BE2C (cell line): Measurements from ENCODE around the gene UBA7.

ENCODE experiments used
- DNase-seq: peaks from one replicate; pipeline ENCODE4 v3.0.0-alpha.2; 2020
- H3K27me3 ChIP-seq: fragments of 250-450 bp; sonication (Bioruptor Pico); 2 replicates; pipeline ENCODE4 v1.5.1; 2020; ENCODE audit warnings: mild to moderate bottlenecking
- H3K36me3 ChIP-seq: fragments of 250-450 bp; sonication (Bioruptor Pico); 2 replicates; pipeline ENCODE4 v1.5.1; 2020; ENCODE audit warnings: mild to moderate bottlenecking
- H3K4me1 ChIP-seq: fragments of 250-450 bp; sonication (Bioruptor Pico); 2 replicates; pipeline ENCODE4 v1.5.1; 2020
- H3K4me3 ChIP-seq: 2 replicates; pipeline ENCODE4 v1.5.1; 2011; ENCODE audit warnings: low read depth, low read length
- H3K9me3 ChIP-seq: fragments of 250-450 bp; sonication (Bioruptor Pico); 2 replicates; pipeline ENCODE4 v1.5.1; 2020
- TF ChIP-seq, protein P1 (sequence below): IDR thresholded peaks from 2 replicates; pipeline ENCODE4 v1.5.1; 2012; ENCODE audit warnings: mild to moderate bottlenecking, low read depth, low read length

Gene UBA7

DNA sequence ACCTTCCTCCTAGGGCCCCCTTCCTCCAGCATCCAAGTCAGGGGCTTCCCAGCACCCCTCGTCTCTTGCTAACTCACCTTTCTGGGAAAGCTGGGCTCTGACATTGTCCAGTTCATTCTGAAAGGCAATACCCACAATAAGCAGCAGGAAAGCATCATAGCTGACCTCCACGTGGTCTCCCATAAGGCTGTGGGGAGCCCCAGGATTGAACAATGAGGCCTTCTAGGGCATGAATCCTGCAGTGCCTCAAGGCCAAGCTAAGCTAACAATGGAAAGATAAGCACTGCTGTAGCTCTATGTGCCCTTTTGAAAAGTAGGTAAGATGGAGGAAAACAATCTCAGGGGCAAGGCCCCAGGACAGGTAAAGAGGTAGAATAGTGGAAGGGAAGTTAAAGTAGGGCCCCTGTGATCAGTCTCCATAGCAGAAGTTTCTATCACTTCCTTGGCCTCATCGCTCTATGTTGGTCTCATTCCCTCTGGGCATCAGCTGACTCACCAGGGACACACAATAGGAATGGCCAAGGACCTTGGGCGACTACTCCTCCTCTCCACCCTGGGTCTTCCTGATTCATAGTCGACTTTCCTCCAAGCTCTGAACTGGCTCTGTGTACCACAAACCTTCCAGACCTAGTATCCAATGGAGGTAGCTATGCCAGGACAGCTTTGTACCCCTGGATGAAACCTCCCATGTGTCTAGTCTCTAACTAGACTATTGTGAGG lies 30.9 kb upstream of the UBA7 start:
- Histone ChIP-seq H3K27me3 (no peaks in the 10 kb centered on the region), H3K4me1 (peaks cover 18% of the 10 kb centered on the region), H3K9me3 (no peaks in the 10 kb centered on the region), H3K36me3 (no peaks in the 10 kb centered on the region), H3K4me3 (no peak overlapping the region)
- no peak for DNase-seq
- TF ChIP-seq, protein P1, sequence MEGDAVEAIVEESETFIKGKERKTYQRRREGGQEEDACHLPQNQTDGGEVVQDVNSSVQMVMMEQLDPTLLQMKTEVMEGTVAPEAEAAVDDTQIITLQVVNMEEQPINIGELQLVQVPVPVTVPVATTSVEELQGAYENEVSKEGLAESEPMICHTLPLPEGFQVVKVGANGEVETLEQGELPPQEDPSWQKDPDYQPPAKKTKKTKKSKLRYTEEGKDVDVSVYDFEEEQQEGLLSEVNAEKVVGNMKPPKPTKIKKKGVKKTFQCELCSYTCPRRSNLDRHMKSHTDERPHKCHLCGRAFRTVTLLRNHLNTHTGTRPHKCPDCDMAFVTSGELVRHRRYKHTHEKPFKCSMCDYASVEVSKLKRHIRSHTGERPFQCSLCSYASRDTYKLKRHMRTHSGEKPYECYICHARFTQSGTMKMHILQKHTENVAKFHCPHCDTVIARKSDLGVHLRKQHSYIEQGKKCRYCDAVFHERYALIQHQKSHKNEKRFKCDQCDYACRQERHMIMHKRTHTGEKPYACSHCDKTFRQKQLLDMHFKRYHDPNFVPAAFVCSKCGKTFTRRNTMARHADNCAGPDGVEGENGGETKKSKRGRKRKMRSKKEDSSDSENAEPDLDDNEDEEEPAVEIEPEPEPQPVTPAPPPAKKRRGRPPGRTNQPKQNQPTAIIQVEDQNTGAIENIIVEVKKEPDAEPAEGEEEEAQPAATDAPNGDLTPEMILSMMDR = no peak

DNA sequence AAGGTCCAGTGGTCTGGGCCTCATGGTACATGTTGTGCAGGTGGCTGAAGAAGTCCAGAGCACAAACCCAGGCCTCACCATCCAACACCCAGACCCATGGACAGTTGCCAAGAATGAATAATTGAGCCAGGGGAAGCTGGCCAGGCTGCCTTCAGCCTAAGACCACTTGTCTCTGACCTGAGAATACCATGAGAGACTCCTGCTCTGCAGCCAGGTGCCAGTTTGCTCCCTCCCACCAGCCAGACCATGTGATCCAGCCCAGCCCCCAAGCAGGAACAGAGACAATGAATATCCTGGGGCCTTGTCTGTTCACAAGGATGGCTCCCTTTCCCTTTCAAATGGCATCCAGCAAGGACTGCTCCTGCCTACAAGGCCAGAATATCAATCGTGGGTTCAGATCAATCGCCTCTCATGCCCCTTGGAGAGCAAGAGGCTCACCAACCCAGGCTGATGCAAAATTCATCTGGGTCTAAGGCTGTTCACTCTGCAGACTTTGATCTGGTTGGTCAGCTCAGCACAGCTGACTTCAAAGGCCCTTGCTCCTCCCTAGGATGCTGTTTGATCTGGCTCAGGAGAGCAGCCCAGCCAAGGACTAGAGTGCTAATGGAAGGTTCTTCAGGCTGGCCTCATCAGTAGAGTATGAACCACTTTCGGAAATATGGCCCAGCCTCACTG lies 29.2 kb upstream of the UBA7 start:
- H3K27me3 ChIP-seq = no peaks in the 10 kb centered on the region
- DNase-seq = peak; percentile 36
- H3K4me3 ChIP-seq = no peak overlapping the region
- peaks cover 20% of the 10 kb centered on the region for H3K4me1 ChIP-seq
- no peaks in the 10 kb centered on the region for H3K36me3 ChIP-seq
- TF ChIP-seq, protein P1 = no peak
- no peaks in the 10 kb centered on the region for H3K9me3 ChIP-seq

DNA sequence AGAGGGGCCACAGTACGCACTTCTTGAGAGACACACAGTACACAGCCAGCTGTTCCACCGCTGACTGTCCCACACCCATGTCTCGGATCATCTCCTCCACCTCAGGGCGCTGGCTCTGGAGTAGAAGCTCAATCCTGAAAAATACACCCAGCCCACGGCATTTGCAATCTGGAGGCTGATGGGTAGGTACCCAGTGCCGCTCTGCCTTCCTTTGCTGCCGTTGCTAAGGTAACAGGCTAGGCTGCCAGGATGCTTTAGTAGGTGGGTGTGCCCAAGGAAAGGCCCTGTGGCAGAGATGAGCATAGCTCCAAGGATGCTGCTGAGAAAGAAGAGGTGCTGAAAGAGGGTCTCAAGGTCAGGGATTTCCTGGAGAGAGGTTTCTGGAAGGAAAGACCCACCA lies 28.1 kb upstream of the UBA7 start:
- H3K36me3 ChIP-seq = no peaks in the 10 kb centered on the region
- H3K9me3 ChIP-seq = no peaks in the 10 kb centered on the region
- no peak for DNase-seq
- TF ChIP-seq, protein P1 = no peak
- no peak overlapping the region for H3K4me3 ChIP-seq
- peaks cover 20% of the 10 kb centered on the region for H3K4me1 ChIP-seq
- H3K27me3 ChIP-seq = no peaks in the 10 kb centered on the region

DNA sequence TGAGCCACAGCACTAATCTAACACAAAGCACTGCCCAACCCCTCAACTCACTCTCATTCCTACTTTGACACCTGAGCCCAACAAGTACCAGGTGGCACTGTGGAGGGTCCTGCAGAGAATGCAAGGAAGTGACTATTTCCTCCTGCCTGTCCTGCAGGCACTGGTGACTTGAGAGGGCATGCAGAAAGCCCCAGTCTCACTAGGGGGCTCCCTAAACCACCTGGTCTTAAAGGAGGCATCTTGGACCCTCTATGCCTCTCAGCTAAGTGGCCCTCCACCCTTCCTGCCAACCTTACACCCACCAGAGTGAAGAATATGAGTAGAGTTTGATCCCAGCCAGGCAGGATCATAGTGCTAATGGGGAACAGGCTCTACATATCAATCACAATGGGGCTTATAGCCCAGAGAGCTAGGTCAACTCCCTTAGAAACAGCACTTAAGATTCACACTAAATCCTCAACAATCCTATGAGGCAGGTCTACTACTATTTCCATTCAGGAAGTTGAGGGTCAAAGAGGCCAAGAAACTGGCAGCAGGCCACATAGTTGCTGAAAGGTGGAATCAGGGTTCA lies 27.5 kb upstream of the UBA7 start:
- DNase-seq = peak; percentile 30
- TF ChIP-seq, protein P1 = peak; percentile 47
- no peak overlapping the region for H3K4me3 ChIP-seq
- no peaks in the 10 kb centered on the region for H3K9me3 ChIP-seq
- H3K4me1 ChIP-seq = peaks cover 20% of the 10 kb centered on the region
- no peaks in the 10 kb centered on the region for H3K36me3 ChIP-seq
- no peaks in the 10 kb centered on the region for H3K27me3 ChIP-seq

DNA sequence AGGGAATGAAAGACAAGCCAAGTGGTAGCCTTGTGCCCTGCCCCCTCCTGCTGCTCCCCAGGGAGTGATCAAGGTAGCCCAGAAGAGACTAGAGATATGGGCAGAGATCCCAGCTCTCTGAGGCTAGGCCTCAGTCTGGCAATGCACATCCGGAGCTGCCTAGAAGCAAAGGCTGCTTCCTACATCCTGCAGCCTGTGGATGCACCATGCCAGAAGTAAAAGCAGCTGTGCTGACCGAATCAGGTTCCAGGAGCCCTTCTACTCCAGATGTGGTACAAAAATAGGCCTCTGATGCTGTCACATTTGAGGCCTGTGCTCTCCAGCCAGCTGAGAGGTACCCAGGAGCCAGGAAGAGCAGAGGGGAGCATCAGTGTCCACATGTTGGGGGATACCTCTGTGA lies 26.6 kb upstream of the UBA7 start:
- DNase-seq = peak; percentile 18
- TF ChIP-seq, protein P1 = no peak
- Histone ChIP-seq H3K36me3 (no peaks in the 10 kb centered on the region), H3K27me3 (no peaks in the 10 kb centered on the region), H3K4me3 (no peak overlapping the region), H3K9me3 (no peaks in the 10 kb centered on the region), H3K4me1 (peaks cover 20% of the 10 kb centered on the region)
